Fibroblast of lung (primary cell): ENCODE measurements around the gene SCARF1.

Source experiments
- EZH2 ChIP-seq: IDR thresholded peaks from 2 replicates; pipeline ENCODE4 v1.5.1; 2012; ENCODE audit warnings: low read length, control low read depth, mild to moderate bottlenecking; ENCODE audit errors: missing control alignments
- TF ChIP-seq, protein P1 (sequence below), 2 donors: IDR thresholded peaks in 1 of 2; conservative IDR thresholded peaks in 1 of 2; 1 replicate in 1 of 2; 2 replicates in 1 of 2; pipeline ENCODE4 v1.5.1; 2011 to 2012; ENCODE audit warnings: low read length in 2 of 2, control low read depth in 1 of 2, inconsistent platforms in 1 of 2, low read depth in 1 of 2, mild to moderate bottlenecking in 1 of 2

DNA sequence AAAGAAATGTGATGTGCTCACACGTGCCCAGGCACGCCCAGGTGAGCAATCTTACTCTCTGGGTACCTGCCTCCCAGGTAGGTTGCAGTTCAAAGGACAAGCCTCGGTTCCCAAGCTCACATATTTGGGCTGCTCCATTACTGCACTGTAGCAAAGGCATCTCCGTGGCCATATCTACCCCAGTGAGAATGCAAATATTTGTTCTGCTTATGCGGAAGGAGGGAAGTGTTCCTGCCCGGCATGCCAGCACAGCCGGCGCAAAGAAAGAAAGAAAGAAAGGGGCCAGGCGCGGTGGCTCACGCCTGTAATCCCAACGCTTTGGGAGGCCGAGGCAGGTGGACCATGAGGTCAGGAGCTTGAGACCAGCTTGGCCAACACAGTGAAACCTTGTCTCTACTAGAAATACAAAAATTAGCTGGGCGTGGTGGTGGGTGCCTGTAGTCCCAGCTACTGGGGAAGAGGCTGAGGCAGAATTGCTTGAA is 47.6 kb downstream of the SCARF1 start:
- TF ChIP-seq, protein P1, sequence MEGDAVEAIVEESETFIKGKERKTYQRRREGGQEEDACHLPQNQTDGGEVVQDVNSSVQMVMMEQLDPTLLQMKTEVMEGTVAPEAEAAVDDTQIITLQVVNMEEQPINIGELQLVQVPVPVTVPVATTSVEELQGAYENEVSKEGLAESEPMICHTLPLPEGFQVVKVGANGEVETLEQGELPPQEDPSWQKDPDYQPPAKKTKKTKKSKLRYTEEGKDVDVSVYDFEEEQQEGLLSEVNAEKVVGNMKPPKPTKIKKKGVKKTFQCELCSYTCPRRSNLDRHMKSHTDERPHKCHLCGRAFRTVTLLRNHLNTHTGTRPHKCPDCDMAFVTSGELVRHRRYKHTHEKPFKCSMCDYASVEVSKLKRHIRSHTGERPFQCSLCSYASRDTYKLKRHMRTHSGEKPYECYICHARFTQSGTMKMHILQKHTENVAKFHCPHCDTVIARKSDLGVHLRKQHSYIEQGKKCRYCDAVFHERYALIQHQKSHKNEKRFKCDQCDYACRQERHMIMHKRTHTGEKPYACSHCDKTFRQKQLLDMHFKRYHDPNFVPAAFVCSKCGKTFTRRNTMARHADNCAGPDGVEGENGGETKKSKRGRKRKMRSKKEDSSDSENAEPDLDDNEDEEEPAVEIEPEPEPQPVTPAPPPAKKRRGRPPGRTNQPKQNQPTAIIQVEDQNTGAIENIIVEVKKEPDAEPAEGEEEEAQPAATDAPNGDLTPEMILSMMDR (conservative IDR thresholded peaks at IDR 0.05 in 1 of 2, IDR thresholded peaks at IDR 0.05 in 1 of 2; ENCODE audit: low read depth in 1 of 2, low read length in 2 of 2) = no peak
- no peak for TF ChIP-seq EZH2
